Retinal pigment epithelial cell (primary cell): ENCODE measurements around the gene TRIM67.

Experiments used
- DNase-seq: peaks from one replicate; pipeline ENCODE4 v3.0.0-alpha.2; 2010; ENCODE audit warnings: low read depth
- H3K4me3 ChIP-seq: 2 replicates; pipeline ENCODE4 v1.5.1; 2011; ENCODE audit warnings: mild to moderate bottlenecking, low read length, control low read depth, moderate library complexity
- CTCF ChIP-seq: conservative IDR thresholded peaks from 2 replicates; pipeline ENCODE4 v1.5.1; 2011; ENCODE audit warnings: low read depth, low read length, control low read depth, inconsistent platforms

Gene TRIM67

GRCh38 chr1:231139659-231140654, 21.9 kb upstream of the TRIM67 start:
- peak; percentile 25 for TF ChIP-seq CTCF
- peak; percentile 98 for DNase-seq
- no peak overlapping the region for H3K4me3 ChIP-seq

DNA sequence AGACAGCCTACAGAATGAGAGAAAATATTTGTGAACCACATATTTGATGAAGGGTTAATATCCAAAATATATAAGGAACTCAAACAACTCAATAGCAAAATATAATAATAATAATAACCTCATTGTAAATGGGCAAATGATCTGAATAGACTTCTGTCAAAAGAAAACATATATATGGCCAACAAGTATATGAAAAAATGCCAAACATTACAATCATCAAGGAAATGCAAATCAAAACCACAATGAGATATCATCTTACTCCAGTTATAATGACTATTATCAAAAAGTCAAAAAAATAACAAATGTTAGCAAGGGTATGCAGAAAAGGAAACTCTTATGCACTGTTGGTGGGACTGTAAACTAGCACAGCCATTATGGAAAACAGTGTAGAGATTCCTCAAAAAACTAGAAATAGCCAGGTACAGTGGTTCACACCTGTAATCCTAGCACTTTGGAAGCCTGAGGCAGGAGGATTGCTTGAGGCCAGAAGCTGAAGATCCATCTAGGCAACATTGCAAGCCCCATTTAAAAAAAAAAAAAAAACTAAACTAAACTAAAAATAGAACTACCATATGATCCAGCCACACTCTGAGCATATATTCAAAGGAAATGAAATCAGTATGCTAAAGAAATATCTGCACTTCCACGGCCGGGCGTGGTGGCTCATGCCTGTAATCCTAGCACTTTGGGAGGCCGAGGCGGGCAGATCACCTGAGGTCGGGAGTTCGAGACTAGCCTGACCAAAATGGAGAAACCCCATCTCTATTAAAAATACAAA, 17.3 kb upstream of the TRIM67 start:
- TF ChIP-seq CTCF = no peak
- no peak overlapping the region for H3K4me3 ChIP-seq
- no peak for DNase-seq

- TF ChIP-seq CTCF = no peak
- H3K4me3 ChIP-seq = no peak overlapping the region
- DNase-seq = no peak
Observed at GRCh38 chr1:231147896-231148295, 14.0 kb upstream of the TRIM67 start.

- H3K4me3 ChIP-seq = no peak overlapping the region
- no peak for DNase-seq
- no peak for TF ChIP-seq CTCF
Observed at GRCh38 chr1:231151811-231152210, 10.0 kb upstream of the TRIM67 start.

- H3K4me3 ChIP-seq = no peak overlapping the region
- no peak for TF ChIP-seq CTCF
Observed at GRCh38 chr1:231153726-231154125, 8.1 kb upstream of the TRIM67 start.

GRCh38 chr1:231155808-231156207, 6.0 kb upstream of the TRIM67 start:
- no peak for DNase-seq
- H3K4me3 ChIP-seq = no peak overlapping the region
- TF ChIP-seq CTCF = no peak

More at GRCh38 chr1:231153726-231154125, 8.1 kb upstream of the TRIM67 start:
- no peak for DNase-seq
